Right ventricle myocardium inferior (tissue), 1 donor: ENCODE results near the gene CCDC167. TPM values are rescaled to one million over a fixed set of nuclear protein-coding genes. Genes with fewer than 3 reads are reported as not detected.

Source experiments
- ATAC-seq: fragments of 200-7000 bp; cut with Tn5 transposase; one replicate; pipeline ENCODE4 v1.9.1; 2020; ENCODE audit warnings: mild to moderate bottlenecking, moderate library complexity
- DNase-seq: peaks from one replicate; pipeline ENCODE4 v3.0.0; 2021; ENCODE audit errors: missing footprints
- intact Hi-C: fragments of 100-400 bp; cut with DNase I; formaldehyde crosslinking; loops from one replicate; pipeline ENCODE4 v1.11.0; 2022
- total RNA-seq: library from RNA; stranded (reverse); fragmentation: NEBNext Ultra II Directional; extraction: Animal tissue kit (Norgen Biotek cat#: 25700); gene quantifications from one replicate; pipeline ENCODE4 v1.2.1, GENCODE V29; 2021
- donor health status: DM: no; HTN: yes; CAD: no; lungs with severe emphysema.

CCDC167 gene
- total RNA-seq, 1 donor from 2014 or later: 27.1 TPM

- DNase-seq: no peak
- peak; percentile 73 for ATAC-seq
- intact Hi-C loops: no loop called here
These were observed 17.7 kb downstream of the CCDC167 start for GRCh38 chr6:37481711-37482605.

GRCh38 chr6:37480951-37481534 lies 18.6 kb downstream of the CCDC167 start:
- intact Hi-C loops: no loop called here
- ATAC-seq: no peak
- DNase-seq: peak; percentile 63

DNA sequence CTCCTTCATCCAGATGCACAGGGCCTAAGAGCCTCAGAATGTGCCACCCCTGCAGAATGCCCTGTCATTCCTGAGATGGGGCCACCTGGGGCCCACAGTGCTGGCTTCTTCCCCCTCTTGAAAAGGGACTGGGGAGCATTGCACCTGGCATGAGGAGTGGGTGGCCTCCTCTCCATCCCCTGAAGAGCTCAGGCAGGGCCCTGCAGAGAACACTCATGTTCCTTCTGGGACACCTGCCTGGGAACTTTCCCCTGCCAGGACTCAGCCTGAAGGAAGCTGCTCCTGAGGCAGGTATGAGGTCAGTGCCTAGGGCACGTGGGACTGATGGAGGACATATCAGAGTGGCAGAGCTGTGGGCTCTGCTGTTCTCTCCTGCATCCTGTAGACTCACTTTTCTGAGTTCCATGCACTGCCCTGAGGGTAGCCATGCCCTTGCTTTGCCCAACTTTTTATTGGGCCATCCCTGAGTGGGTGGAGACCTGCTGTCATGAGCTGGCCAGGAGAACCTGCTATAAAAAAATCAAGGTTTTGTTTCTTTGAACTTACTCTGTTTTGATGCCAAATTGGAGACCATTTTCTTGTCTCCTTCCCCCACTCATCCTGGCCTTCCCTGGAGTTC lies 19.5 kb downstream of the CCDC167 start:
- ATAC-seq (no peak), DNase-seq (no peak)
- intact Hi-C loops: no loop called here

DNA sequence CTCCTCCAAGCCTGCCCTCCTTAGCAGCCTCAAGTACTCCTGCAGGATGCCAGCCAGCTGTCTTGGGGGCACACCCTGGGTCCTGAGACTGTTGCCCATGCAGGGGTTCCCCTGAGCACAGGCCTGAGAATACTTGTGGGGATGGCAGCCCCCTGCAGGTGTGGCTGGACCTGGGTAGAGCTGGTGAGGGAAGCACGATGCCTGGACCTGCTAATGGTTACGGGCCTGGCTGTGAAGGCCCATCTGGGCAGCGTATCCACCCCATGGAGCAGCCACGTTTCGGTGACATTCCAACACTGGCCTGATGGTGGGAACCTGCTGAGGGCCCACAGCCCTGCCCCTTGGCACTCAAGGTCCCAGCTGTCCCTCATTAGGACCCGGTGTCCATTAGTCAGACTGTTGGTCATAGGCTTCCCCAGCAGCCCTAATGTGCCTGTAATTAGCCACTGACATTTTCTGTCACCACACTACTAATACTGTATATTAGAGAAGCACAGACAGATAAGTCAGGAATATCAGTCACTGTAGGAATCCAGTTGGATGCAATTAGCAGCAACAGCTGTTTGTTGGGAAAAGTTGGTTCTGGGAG lies 20.3 kb downstream of the CCDC167 start:
- intact Hi-C loops: no loop called here
- no peak for DNase-seq
- no peak for ATAC-seq

- DNase-seq (no peak), ATAC-seq (no peak)
- intact Hi-C loops: no loop called here
These were observed 20.9 kb downstream of the CCDC167 start for GRCh38 chr6:37478827-37479226.

DNA sequence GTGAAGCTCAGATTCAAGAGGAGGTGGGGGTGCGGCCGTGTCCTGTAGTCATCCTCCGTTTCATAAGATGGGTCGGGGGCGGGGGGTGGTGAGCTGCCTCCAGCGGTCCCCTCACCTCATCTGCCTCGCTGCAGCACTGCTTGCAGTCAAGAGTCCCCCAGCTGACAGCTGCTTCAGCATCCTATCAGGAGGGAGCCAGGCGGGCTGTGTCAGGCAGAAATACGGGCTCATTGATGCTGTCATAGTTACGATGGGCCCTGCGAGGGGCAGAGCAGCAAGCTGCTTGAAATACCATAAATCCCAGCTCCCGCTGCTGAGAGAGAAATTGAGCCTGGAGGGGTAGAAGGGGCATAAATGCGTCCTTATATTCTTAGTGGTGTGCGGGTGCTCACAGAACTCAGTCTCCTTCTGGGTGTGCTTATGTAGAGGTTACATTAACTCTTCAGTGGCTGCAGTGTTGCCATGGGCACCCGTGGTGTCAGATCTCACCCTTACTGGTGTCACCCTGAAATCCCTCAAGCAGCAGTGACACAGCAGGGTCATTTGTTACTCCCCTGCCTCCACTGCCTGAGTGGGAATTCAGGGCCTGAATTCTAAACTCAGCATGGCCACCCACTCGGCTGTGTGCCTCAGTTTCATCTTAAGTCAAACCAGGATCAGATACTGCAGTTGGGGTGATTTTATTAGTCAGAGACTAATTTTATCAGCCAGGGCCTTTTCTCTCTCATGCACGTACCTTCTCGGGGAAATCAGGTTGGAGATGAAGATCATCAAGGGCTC lies 21.8 kb downstream of the CCDC167 start:
- DNase-seq (no peak), ATAC-seq (no peak)
- intact Hi-C loops: no loop called here

GRCh38 chr6:37477191-37477590 lies 22.5 kb downstream of the CCDC167 start:
- DNase-seq (no peak), ATAC-seq (no peak)
- intact Hi-C loops: no loop called here

DNA sequence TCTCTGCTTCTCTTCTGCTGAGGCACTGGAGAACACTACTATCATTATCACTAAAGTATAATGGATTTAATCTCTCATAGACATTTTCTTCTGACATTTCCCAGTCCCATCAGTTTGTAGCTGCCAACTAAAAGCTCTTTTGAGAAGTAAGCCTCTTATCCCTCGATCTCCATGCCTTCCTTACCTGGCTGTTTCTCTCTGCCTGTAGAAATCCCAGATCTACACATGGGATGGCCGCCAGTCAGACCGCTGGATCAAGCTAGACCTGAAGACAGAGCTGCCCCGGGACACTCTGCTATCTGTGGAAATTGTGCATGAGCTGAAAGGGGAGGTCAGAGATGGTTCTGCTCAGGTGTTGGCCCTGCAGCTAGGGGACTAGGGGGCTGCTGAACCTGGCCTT lies 25.4 kb downstream of the CCDC167 start:
- no peak for DNase-seq
- ATAC-seq: no peak
- intact Hi-C loops: no loop called here

DNA sequence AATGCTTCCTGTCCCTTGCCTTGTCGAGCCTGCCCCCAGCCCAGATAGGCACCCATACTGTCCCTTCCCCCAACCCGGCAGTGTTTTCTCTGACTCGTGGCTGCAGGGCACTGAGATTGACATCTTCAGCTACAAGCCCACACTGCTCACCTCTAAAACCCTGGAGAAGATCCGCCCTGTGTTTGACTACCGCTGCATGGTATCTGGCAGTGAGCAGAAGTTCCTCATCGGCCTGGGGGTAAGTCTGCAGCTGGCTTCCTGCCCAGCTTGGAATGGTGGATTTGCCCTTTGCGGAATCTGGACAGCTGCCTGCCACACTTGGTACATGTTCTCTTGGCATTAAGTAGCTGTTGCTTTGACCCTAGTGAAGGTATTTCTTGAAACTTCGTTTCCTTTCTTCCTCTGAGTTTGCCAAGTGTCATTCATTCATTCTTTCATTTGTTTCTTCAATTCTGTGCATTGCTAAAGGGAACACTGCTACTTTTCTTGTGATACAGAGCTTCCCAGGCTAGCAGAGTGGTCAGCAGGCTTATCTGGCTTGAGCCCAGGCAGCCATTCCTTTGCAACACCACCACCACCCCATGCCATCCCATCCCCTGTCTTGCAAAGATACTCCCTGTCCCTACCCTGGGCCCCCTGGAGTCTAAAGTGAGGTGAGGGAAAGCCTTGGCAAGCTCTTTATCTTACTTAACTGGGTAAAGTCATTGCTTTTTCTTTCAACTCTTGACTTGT lies 26.2 kb downstream of the CCDC167 start:
- ATAC-seq: peak; percentile 85
- peak; percentile 80 for DNase-seq
- intact Hi-C loops: no loop called here

DNA sequence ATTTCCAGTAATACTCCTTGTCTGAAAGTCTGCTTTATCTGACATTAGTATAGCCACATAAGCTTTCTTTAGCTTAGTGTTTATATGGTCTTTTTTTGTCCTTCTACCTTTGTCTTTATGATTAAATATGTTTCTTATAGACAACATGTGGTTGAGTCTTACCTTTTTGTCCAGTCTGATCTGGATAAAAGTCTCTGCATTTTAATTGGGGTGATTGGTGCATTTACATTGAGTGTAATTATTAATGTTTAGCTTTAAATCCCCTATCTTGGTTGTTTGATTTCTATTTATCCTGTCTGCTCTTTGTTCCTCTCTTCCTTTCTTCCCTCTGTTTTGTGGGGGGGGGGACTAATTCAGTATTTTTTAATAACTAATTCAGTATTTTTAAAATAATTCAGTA lies 32.0 kb downstream of the CCDC167 start:
- DNase-seq (no peak), ATAC-seq (no peak)
- intact Hi-C loops: no loop called here

DNA sequence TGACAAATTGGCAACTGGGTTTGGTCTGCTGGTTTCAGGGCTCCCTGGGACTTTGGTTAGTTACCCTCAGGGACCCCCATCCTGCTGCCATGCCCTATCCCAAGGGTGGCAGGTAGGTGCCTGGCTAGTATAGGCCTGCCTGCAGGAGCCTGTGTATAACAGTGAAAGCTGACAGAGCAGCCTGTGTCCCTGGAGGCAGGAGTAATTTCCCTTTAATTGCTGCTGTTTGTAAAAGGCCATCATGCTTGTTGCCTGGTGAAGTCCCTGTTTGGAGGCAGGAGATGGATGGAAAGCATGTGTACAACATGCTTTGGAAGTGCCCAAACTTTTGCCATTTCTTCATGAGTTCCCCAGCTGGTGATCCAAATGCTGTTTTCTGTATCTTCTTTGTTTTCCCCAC lies 36.6 kb downstream of the CCDC167 start:
- ATAC-seq: no peak
- intact Hi-C loops: no loop called here

DNA sequence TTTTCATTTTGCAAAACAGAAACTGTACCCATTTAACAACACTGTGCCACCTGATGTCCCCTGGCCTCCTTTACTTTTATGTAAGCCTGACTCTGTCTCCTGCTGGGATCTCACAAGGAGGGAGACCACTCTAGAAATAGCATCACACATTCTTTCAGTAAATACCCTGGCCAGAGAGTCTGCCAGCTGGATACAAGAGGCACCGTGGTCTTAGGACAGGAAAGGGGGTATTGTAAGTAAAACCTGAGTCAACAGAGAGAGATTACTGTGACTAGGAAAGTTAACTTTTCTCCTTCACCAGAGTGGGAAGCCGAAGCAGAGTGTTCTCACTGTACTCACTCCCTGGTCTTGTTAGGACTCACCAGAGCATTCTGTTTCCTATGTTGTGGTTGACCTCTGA lies 38.9 kb downstream of the CCDC167 start:
- intact Hi-C loops: no loop called here
- no peak for DNase-seq
- peak; percentile 10 for ATAC-seq

More for the DNA sequence above, 36.6 kb downstream of the CCDC167 start:
- DNase-seq: no peak

DNA sequence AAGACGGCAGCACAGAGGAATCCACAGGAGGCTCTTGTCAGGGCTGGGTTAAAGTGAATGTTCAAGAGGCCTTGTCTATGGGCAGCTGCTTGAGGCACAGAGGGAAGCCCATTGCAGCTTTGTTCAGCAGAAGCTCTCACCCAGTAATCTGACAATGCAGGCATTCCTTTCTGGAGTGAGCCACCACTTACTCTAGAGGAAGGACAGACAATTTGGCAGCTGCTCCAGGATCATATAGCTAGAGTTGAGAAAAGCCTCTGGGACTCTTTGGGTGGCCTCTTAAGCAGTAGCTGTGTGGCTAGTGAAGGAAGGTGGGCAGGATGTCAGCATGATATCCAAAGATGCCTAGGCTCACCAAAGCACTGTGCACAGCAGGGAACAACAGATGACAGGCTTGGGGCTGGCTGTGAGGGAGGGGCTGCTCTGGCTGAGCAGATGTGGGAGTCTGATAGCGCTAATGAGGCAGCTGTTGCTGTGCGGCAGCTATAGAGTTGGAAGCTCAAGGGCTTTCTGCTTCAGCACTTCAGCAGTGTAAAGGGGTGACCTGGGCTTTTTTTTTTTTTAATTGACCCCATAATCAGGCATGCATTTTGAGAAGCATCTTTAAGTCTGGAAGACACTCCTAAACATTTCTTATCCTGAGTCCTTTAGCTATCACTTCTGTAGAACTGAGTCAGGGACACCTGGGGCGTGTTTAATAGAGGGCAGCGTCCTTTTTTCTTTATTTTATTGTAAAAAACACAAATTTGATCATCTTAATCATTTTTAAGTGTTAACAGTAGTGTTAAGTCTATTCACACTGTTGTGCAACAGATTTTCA lies 39.5 kb downstream of the CCDC167 start:
- intact Hi-C loops: no loop called here
- ATAC-seq (no peak), DNase-seq (no peak)

DNA sequence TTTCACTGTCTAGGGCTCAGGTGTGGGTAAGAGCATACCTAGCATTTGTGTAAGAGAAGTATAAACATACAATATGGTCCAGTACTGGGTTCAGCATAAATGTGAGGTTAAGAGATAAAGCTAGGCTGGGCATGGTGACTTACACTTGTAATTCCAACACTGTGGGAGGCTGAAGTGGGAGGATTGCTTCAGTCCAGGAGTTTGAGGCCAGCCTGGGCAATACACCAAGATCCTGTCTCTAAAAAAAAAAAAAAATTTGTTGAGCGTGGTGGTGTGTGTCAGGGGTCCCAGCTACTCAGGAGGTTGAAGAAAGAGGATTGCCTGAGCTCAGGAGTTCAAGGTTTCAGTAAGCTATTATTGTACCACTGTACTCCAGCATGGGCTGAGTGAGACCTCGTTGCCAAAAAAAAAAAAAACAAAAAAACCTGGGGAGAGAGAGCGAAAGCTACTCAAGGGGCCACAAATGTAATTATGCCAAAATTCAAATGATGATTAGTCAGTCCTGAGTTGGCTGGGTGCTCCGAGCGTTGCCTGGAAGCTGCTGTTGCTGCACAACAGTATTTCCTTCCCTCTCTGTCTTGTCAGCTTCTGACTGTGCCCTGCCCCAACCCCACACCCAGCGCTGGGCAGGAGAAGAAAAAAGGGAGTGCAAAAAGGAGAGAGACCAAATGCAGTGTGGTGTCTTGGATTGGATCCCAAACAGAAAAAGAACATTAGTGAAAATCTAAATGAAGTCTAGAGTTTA lies 42.7 kb downstream of the CCDC167 start:
- intact Hi-C loops: no loop called here
- no peak for DNase-seq
- peak; percentile 53 for ATAC-seq

- DNase-seq (no peak), ATAC-seq (no peak)
- intact Hi-C loops: no loop called here
These were observed 43.6 kb downstream of the CCDC167 start for GRCh38 chr6:37456126-37456525.

- DNase-seq (no peak), ATAC-seq (no peak)
- intact Hi-C loops: no loop called here
These were observed 45.1 kb downstream of the CCDC167 start for GRCh38 chr6:37454420-37455140.
